Subcutaneous abdominal adipose tissue (tissue), 5 donors: ENCODE results near the gene BAIAP2L1.

Experiments
- H3K27ac ChIP-seq: one replicate; pipeline ENCODE4 v1.7.0; 2013; ENCODE audit warnings: low read depth, mild to moderate bottlenecking, inconsistent platforms, low read length, moderate library complexity
- H3K27me3 ChIP-seq, 5 donors: one replicate each; pipeline ENCODE4 v1.7.0; 2013; ENCODE audit warnings: low read length in 5 of 5, inconsistent platforms in 1 of 5; ENCODE audit not compliant: control insufficient read depth in 5 of 5, insufficient read depth in 4 of 5
- H3K36me3 ChIP-seq, 5 donors: one replicate each; pipeline ENCODE4 v1.7.0; 2013; ENCODE audit warnings: low read length in 5 of 5; ENCODE audit not compliant: control insufficient read depth in 5 of 5, insufficient read depth in 5 of 5
- H3K4me1 ChIP-seq, 5 donors: one replicate each; pipeline ENCODE4 v1.7.0; 2013; ENCODE audit warnings: low read length in 5 of 5, mild to moderate bottlenecking in 3 of 5, moderate library complexity in 1 of 5; ENCODE audit not compliant: control insufficient read depth in 5 of 5, insufficient read depth in 5 of 5
- H3K4me3 ChIP-seq, 5 donors: one replicate each; pipeline ENCODE4 v1.7.0; 2013; ENCODE audit warnings: low read length in 5 of 5, low read depth in 1 of 5
- H3K9ac ChIP-seq, 5 donors: one replicate each; pipeline ENCODE4 v1.7.0; 2013; ENCODE audit warnings: low read length in 5 of 5, mild to moderate bottlenecking in 4 of 5, moderate library complexity in 3 of 5
- H3K9me3 ChIP-seq, 5 donors: one replicate each; pipeline ENCODE4 v1.7.0; 2013; ENCODE audit warnings: low read length in 5 of 5; ENCODE audit not compliant: control insufficient read depth in 5 of 5
- donor health status: healthy.
- donor health status: healthy.
- donor health status: healthy.
- donor health status: healthy.
- donor health status: healthy.

Gene BAIAP2L1

DNA sequence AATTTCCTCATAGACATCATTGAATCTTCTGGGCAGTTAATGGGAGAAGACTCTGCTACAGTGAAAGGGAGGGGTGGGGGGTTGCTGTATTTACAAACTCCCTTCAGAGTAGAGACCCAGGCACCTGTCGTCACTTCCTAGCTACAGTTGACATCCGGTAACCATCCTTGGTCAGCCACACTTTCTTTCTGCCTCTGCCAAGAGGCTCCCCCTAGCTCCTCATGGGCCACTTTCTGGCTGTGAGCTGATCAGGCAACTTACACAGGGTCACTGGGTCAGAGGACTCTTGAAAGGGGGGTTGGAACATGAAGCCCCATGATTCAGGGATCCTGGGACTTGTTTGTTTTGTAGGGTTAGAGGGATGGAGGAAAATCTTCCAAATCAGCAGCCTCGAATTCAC is 150.1 kb downstream of the BAIAP2L1 start:
- Histone ChIP-seq H3K9me3 (no peaks in the 10 kb centered on the region), H3K27me3 (no peaks in the 10 kb centered on the region), H3K4me3 (peak overlapping the region in 4 of 5 donors; percentile 69 to 98 (median 92)), H3K4me1 (peaks cover 2 to 58% (median 34%) of the 10 kb centered on the region in 5 donors), H3K36me3 (peaks cover 0 to 3% (median 0%) of the 10 kb centered on the region in 5 donors), H3K9ac (peak overlapping the region in 3 of 5 donors; percentile 35 to 89 (median 87)), H3K27ac (peak overlapping the region; percentile 66)

DNA sequence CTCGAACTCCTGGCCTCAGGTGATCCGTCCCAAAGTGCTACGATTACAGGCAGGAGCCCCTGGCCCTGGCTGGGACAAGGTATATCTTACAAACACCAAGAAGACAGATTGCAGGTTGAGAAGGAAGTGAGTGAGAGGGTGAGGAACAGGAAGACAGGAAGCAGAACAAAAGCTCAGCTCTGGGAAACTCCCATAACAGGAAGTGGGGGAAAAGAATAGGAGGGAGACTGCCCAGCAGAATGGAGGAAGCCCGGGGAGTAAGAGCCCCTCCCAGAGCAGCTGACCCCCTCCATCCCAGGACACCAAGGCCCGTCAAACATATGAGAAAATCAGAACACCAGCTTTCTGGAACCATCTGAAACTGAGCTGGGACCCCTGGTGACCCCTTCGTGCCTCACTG is 151.8 kb downstream of the BAIAP2L1 start:
- no peaks in the 10 kb centered on the region for H3K27me3 ChIP-seq
- peaks cover 0 to 9% (median 7%) of the 10 kb centered on the region in 5 donors for H3K36me3 ChIP-seq
- peaks cover 5 to 72% (median 39%) of the 10 kb centered on the region in 5 donors for H3K4me1 ChIP-seq
- H3K4me3 ChIP-seq = no peak overlapping the region
- peak overlapping the region; percentile 66 for H3K27ac ChIP-seq
- H3K9ac ChIP-seq = no peak overlapping the region
- no peaks in the 10 kb centered on the region for H3K9me3 ChIP-seq

DNA sequence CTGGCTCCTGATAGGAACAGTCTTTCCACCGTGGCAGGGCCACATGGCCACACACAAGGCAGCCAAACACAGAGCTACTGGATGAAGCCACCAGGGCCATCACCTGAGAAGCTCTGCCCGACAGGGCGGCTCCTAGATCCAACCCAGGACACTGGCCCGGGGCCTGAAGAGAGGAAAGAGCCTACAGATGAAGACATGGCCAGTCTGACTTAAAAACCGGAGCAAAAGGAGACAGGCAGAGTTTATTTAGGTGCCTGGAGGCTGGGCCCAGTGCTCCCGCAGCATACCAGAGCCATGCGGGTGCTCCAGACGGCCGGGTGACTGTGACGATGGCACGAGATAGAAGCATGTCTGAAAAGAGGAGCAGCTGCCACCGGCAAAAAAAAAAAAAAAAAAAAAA is 152.7 kb downstream of the BAIAP2L1 start:
- Histone ChIP-seq H3K36me3 (peaks cover 0 to 17% (median 13%) of the 10 kb centered on the region in 5 donors), H3K4me3 (no peak overlapping the region), H3K9ac (no peak overlapping the region), H3K27ac (peak overlapping the region; percentile 50), H3K9me3 (no peaks in the 10 kb centered on the region), H3K27me3 (no peaks in the 10 kb centered on the region), H3K4me1 (peaks cover 5 to 68% (median 35%) of the 10 kb centered on the region in 5 donors)

DNA sequence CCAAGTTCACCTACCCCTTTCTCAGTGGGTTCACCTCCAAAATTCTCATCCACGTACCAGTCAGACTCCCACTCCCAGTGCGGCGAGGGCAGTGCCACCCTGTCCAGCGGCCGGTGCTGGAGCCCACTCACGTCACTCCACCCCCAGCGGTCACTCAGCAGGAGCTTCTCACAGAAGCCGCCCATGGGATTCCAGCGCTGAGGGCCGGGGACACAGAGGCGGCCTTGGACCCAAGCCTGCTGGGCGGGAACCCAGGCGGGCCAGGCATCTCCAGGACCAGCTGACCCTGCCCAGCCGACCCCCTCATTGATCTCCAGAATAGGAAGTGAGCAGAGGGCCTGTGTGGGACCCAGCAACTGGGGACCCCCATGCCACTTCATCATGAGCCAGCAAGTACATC is 156.0 kb downstream of the BAIAP2L1 start:
- Histone ChIP-seq H3K27ac (no peak overlapping the region), H3K4me3 (no peak overlapping the region), H3K4me1 (peaks cover 3 to 46% (median 13%) of the 10 kb centered on the region in 5 donors), H3K9me3 (no peaks in the 10 kb centered on the region), H3K9ac (no peak overlapping the region), H3K36me3 (peaks cover 0 to 41% (median 32%) of the 10 kb centered on the region in 5 donors), H3K27me3 (no peaks in the 10 kb centered on the region)

DNA sequence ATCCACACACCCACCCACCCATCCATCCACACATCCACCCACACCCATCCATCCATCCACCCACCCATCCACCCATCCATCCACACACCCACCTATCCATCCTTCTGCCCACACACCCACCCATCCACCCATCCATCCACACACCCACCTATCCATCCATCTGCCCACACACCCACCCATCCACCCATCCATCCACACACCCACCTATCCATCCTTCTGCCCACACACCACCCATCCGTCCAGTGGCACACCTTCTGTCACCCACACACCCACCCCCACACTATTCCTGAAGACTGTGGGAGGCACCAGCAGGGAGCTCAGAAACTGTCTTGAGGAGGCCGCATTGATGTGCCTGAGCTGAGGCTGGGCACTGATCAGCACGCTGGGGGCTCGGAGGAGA is 158.0 kb downstream of the BAIAP2L1 start:
- Histone ChIP-seq H3K9me3 (no peaks in the 10 kb centered on the region), H3K4me3 (no peak overlapping the region), H3K9ac (no peak overlapping the region), H3K4me1 (peaks cover 3 to 26% (median 9%) of the 10 kb centered on the region in 5 donors), H3K36me3 (peaks cover 0 to 60% (median 49%) of the 10 kb centered on the region in 5 donors), H3K27ac (no peak overlapping the region), H3K27me3 (no peaks in the 10 kb centered on the region)

DNA sequence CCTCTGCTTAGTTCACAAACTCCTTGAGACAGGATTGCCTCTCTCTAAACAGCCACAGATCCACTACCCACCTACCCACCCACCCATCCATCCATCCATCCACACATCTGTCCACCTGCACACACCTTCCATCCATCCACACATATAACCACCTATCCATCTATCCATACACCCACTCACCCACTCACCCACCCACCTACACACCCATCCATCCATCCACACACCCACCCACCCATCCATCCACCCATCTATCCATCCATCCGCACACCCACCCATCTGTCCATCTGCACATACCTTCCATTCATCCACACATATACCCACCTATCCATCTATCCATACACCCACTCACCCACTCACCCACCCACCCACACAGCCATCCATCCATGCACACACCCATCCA is 158.5 kb downstream of the BAIAP2L1 start:
- Histone ChIP-seq H3K4me1 (peaks cover 3 to 24% (median 9%) of the 10 kb centered on the region in 5 donors), H3K36me3 (peaks cover 0 to 65% (median 53%) of the 10 kb centered on the region in 5 donors), H3K27ac (no peak overlapping the region), H3K9ac (no peak overlapping the region), H3K4me3 (no peak overlapping the region), H3K27me3 (no peaks in the 10 kb centered on the region), H3K9me3 (no peaks in the 10 kb centered on the region)

DNA sequence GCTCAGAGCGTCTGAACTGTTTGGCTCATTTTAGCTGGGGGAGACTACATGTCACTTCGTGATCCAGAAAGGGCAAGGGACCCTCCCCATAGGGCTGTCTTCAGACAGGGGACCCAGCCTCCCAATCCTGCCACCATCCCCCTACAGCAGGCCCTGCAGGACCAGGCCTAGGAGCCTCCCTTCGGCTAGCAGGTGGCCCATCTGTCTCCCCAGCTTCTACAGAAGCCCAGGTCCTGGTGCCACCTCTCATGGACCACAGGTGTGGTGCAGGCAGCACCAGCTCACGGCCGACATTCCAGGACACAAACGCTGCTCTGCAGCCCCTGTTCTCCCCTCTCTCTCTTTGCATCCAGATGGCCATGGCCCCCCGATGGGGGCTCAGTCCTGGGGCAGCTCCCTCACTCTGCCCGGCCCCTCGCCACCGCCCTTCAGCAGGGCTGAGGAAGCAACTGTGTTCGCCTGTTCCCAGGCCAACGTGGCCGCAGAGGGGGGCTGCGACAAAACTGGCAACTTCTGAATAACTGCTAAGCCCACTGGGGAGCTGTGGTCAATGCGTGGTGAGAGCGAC is 159.1 kb downstream of the BAIAP2L1 start:
- Histone ChIP-seq H3K27ac (no peak overlapping the region), H3K36me3 (peaks cover 0 to 69% (median 57%) of the 10 kb centered on the region in 5 donors), H3K9me3 (no peaks in the 10 kb centered on the region), H3K4me1 (peaks cover 3 to 21% (median 9%) of the 10 kb centered on the region in 5 donors), H3K27me3 (no peaks in the 10 kb centered on the region), H3K9ac (no peak overlapping the region), H3K4me3 (no peak overlapping the region)
